HG03575 (cell line): ENCODE data around the gene COPZ1.

ENCODE experiments used
- ATAC-seq: cut with Tn5 transposase; IDR thresholded peaks from one replicate; pipeline ENCODE4 v1.9.1; 2021; ENCODE audit not compliant: unreplicated experiment, insufficient number of reproducible peaks, low FRiP score; ENCODE audit errors: extremely low read depth

The COPZ1 gene

GRCh38 chr12:54388237-54389133 is 63.6 kb downstream of the COPZ1 start:
- ATAC-seq, result no peak

- ATAC-seq, result no peak
Observed at GRCh38 chr12:54389134-54389508, 64.2 kb downstream of the COPZ1 start.

- no peak for ATAC-seq
Observed at GRCh38 chr12:54389607-54390175, 64.8 kb downstream of the COPZ1 start.

GRCh38 chr12:54390176-54390667 is 65.3 kb downstream of the COPZ1 start:
- no peak for ATAC-seq

GRCh38 chr12:54390668-54391551 is 66.0 kb downstream of the COPZ1 start:
- ATAC-seq, result no peak

GRCh38 chr12:54392485-54393206 is 67.7 kb downstream of the COPZ1 start:
- no peak for ATAC-seq

GRCh38 chr12:54393207-54393609 is 68.3 kb downstream of the COPZ1 start:
- no peak for ATAC-seq

GRCh38 chr12:54393743-54394142 is 68.8 kb downstream of the COPZ1 start:
- ATAC-seq, result no peak

- no peak for ATAC-seq
Observed at GRCh38 chr12:54394281-54394719, 69.4 kb downstream of the COPZ1 start.

GRCh38 chr12:54394986-54395385 is 70.1 kb downstream of the COPZ1 start:
- ATAC-seq, result no peak

- no peak for ATAC-seq
Observed at GRCh38 chr12:54395545-54395944, 70.6 kb downstream of the COPZ1 start.

GRCh38 chr12:54397157-54397556 is 72.2 kb downstream of the COPZ1 start:
- ATAC-seq, result no peak

GRCh38 chr12:54398218-54398617 is 73.3 kb downstream of the COPZ1 start:
- no peak for ATAC-seq

GRCh38 chr12:54398995-54399793 is 74.3 kb downstream of the COPZ1 start:
- ATAC-seq, result no peak

GRCh38 chr12:54401119-54401518 is 76.2 kb downstream of the COPZ1 start:
- no peak for ATAC-seq
